Gastroesophageal sphincter (tissue), 4 donors: Measurements from ENCODE around the gene C1orf21. TPM values are rescaled to one million over a fixed set of nuclear protein-coding genes. Genes with fewer than 3 reads are reported as not detected.

Source experiments
- ATAC-seq: fragments of 150-250 bp; one replicate; pipeline ENCODE4 v1.9.1; 2016; ENCODE audit warnings: mild to moderate bottlenecking, moderate library complexity
- H3K27ac ChIP-seq, 4 donors: fragments of 200-600 bp; sonication (generic) in 3 of 4; 1 replicate in 3 of 4; 2 replicates in 1 of 4; pipeline ENCODE4 v1.5.1; 2016 to 2019
- H3K27me3 ChIP-seq: fragments of 200-600 bp; sonication (generic); one replicate; pipeline ENCODE4 v1.5.1; 2019
- H3K36me3 ChIP-seq, 2 donors: fragments of 200-600 bp; sonication (generic); one replicate each; pipeline ENCODE4 v1.5.1; 2019; ENCODE audit warnings: control low read depth in 1 of 2
- H3K4me1 ChIP-seq, 3 donors: fragments of 200-600 bp; sonication (generic); 1 replicate in 2 of 3; 2 replicates in 1 of 3; pipeline ENCODE4 v1.5.1; 2016 to 2019; ENCODE audit warnings: control low read depth in 2 of 3
- H3K4me3 ChIP-seq, 2 donors: fragments of 200-600 bp; sonication (generic); one replicate each; pipeline ENCODE4 v1.5.1; 2019; ENCODE audit warnings: mild to moderate bottlenecking in 1 of 2, moderate library complexity in 1 of 2
- H3K9me3 ChIP-seq, 3 donors: fragments of 200-600 bp; sonication (generic); one replicate each; pipeline ENCODE4 v1.5.1; 2017 to 2019; ENCODE audit warnings: control low read depth in 2 of 3
- CTCF ChIP-seq, 4 experiments: fragments of 200-600 bp in 2 of 4; fragments of 450-650 bp in 2 of 4; sonication (generic) in 1 of 4; IDR thresholded peaks; one replicate each; pipeline ENCODE4 v1.5.1; 2017 to 2019; ENCODE audit warnings: antibody characterized with exemption in 4 of 4, mild to moderate bottlenecking in 2 of 4, moderate library complexity in 2 of 4
- EP300 ChIP-seq: sonication (generic); formaldehyde crosslinking; IDR thresholded peaks from one replicate; pipeline ENCODE4 v1.6.1; 2017; ENCODE audit warnings: antibody characterized with exemption, mild to moderate bottlenecking
- POLR2A ChIP-seq, 2 donors: fragments of 450-650 bp; IDR thresholded peaks; one replicate each; pipeline ENCODE4 v1.6.1; 2017; ENCODE audit warnings: antibody characterized with exemption in 2 of 2, mild to moderate bottlenecking in 2 of 2, moderate library complexity in 1 of 2
- POLR2AphosphoS5 ChIP-seq: sonication (generic); formaldehyde crosslinking; IDR thresholded peaks from one replicate; pipeline ENCODE4 v1.6.1; 2017; ENCODE audit warnings: antibody characterized with exemption
- WGBS, 2 donors: methylation state at CpG; one replicate each; pipeline ENCODE4 v1.1.5; 2018; ENCODE audit warnings: low coverage in 1 of 2; 5-methylcytosine and 5-hydroxymethylcytosine counted together
- total RNA-seq, 4 donors: library from RNA; depleted of rRNA; stranded (reverse); fragments of >200 nt; gene quantifications; one replicate each; pipeline ENCODE4 v1.1.0, GENCODE V29; 2016

Gene C1orf21
- total RNA-seq, 4 donors from 2014 or later: 81.4 to 167 (median 121) TPM

GRCh38 chr1:184492536-184492935 lies 105.7 kb downstream of the C1orf21 start:
- Histone ChIP-seq H3K4me3 (no peak overlapping the region), H3K27me3 (no peaks in the 10 kb centered on the region), H3K36me3 (no peaks in the 10 kb centered on the region), H3K4me1 (peaks cover 37 to 77% (median 39%) of the 10 kb centered on the region in 3 donors), H3K27ac (peak overlapping the region in 3 of 4 donors; percentile 49 to 61 (median 50)), H3K9me3 (no peaks in the 10 kb centered on the region)
- TF ChIP-seq POLR2A (IDR thresholded peaks at IDR 0.05): no peak
- TF ChIP-seq CTCF (IDR thresholded peaks at IDR 0.05): no peak
- no peak for TF ChIP-seq EP300
- TF ChIP-seq POLR2AphosphoS5: no peak
- no peak for ATAC-seq

GRCh38 chr1:184493987-184494388 lies 107.2 kb downstream of the C1orf21 start:
- Histone ChIP-seq H3K27ac (peak overlapping the region in 3 of 4 donors; percentile 34 to 49 (median 36)), H3K4me1 (peaks cover 35 to 68% (median 37%) of the 10 kb centered on the region in 3 donors), H3K4me3 (no peak overlapping the region), H3K27me3 (no peaks in the 10 kb centered on the region), H3K36me3 (no peaks in the 10 kb centered on the region), H3K9me3 (no peaks in the 10 kb centered on the region)
- ATAC-seq: peak; percentile 50
- 62 to 86% methylated on average over 1 of the region's 1 CpG for WGBS, 2 donors
- peak; percentile 88 for TF ChIP-seq POLR2AphosphoS5
- no peak for TF ChIP-seq EP300
- no peak for TF ChIP-seq POLR2A (IDR thresholded peaks at IDR 0.05)
- TF ChIP-seq CTCF (IDR thresholded peaks at IDR 0.05): no peak

GRCh38 chr1:184494929-184495328 lies 108.1 kb downstream of the C1orf21 start:
- H3K4me1 ChIP-seq: peaks cover 35 to 70% (median 35%) of the 10 kb centered on the region in 3 donors
- H3K4me3 ChIP-seq: no peak overlapping the region
- TF ChIP-seq POLR2A (IDR thresholded peaks at IDR 0.05) (no peak), POLR2AphosphoS5 (no peak), CTCF (IDR thresholded peaks at IDR 0.05) (no peak), EP300 (no peak)
- no peaks in the 10 kb centered on the region for H3K36me3 ChIP-seq
- H3K27ac ChIP-seq: peak overlapping the region in 1 of 4 donors; percentile 21
- WGBS, 2 donors: 96% methylated on average over 4 of the region's 4 CpGs
- H3K9me3 ChIP-seq: no peaks in the 10 kb centered on the region
- no peaks in the 10 kb centered on the region for H3K27me3 ChIP-seq
- ATAC-seq: no peak

GRCh38 chr1:184497959-184498723 lies 111.3 kb downstream of the C1orf21 start:
- no peak for TF ChIP-seq EP300
- no peak for TF ChIP-seq POLR2A (IDR thresholded peaks at IDR 0.05)
- no peak for TF ChIP-seq CTCF (IDR thresholded peaks at IDR 0.05)
- no peak for TF ChIP-seq POLR2AphosphoS5
- H3K4me3 ChIP-seq: no peak overlapping the region
- ATAC-seq: no peak
- H3K9me3 ChIP-seq: no peaks in the 10 kb centered on the region
- no peaks in the 10 kb centered on the region for H3K27me3 ChIP-seq
- WGBS, 2 donors: 91% methylated on average over 10 of the region's 10 CpGs
- no peaks in the 10 kb centered on the region for H3K36me3 ChIP-seq
- H3K4me1 ChIP-seq: peaks cover 6 to 59% (median 13%) of the 10 kb centered on the region in 3 donors
- no peak overlapping the region for H3K27ac ChIP-seq

GRCh38 chr1:184499616-184500015 lies 112.8 kb downstream of the C1orf21 start:
- peaks cover 0 to 59% (median 8%) of the 10 kb centered on the region in 3 donors for H3K4me1 ChIP-seq
- ATAC-seq: no peak
- no peak overlapping the region for H3K27ac ChIP-seq
- no peaks in the 10 kb centered on the region for H3K36me3 ChIP-seq
- H3K27me3 ChIP-seq: no peaks in the 10 kb centered on the region
- WGBS, 2 donors: 75% methylated on average over 1 of the region's 1 CpG; no CpG with 5 or more reads in 1 of the 2 donors
- H3K4me3 ChIP-seq: no peak overlapping the region
- TF ChIP-seq CTCF (IDR thresholded peaks at IDR 0.05): no peak
- TF ChIP-seq POLR2A (IDR thresholded peaks at IDR 0.05): no peak
- TF ChIP-seq EP300: no peak
- TF ChIP-seq POLR2AphosphoS5: no peak
- no peaks in the 10 kb centered on the region for H3K9me3 ChIP-seq
